ENCODE data around the gene CD3G. TPM values are rescaled to one million over a fixed set of nuclear protein-coding genes. Genes with fewer than 3 reads are reported as not detected.

CD3G gene
- total and polyA plus RNA-seq, 2 of the 8 experiments (the other 6 are each of a cell fraction or from before 2014, with no cell fraction given) = not detected

DNA sequence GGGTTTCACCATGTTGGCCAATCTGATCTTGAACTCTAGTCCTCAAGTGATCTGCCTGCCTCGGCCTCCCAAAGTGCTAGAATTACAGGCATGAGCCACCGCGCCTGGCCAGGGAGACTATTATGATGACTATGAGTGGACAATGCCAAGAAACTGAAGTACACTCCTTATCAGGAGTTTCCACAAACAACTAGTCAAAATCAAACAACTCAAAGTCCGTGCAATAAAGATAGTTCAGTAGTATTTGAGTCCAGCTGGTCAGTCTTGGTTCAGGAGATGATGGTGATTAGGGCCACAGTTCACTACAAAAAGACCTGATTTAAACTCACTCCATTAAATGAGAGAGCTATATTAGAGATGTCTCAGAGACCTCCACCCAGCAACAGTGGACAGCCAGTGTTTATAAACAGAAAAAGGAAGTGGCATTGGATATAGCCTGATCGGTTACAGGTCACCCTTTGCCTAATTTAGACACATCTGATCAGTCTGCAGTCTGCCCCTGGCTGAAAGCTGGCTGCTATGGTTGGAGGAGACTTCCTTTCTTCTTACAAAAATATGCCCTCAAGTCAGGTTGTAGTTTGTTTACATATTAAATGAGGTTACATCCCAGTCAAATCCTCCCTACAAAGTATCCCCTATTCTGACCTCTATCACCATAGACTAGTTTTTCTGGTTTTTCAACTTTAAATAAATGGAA lies 22.6 kb upstream of the CD3G start (continued):
- no peak for TF ChIP-seq E2F6 (IDR thresholded peaks at IDR 0.05)
- no peak for TF ChIP-seq KDM1A (IDR thresholded peaks at IDR 0.05; ENCODE audit: borderline replicate concordance, low read length)
- TF ChIP-seq TAF1 (IDR thresholded peaks at IDR 0.05; ENCODE audit: low read depth, low read length) = no peak
- TF ChIP-seq NRF1 (IDR thresholded peaks at IDR 0.05; ENCODE audit: low read depth, low read length) = no peak
- TF ChIP-seq RAD21 (IDR thresholded peaks at IDR 0.05 in 1 of 2, conservative IDR thresholded peaks at IDR 0.05 in 1 of 2; ENCODE audit: low read depth in 2 of 2, low read length in 2 of 2) = no peak
- no peak for TF ChIP-seq SP2 (IDR thresholded peaks at IDR 0.05; ENCODE audit: low read length)
- no peak for TF ChIP-seq JUN (IDR thresholded peaks at IDR 0.05; ENCODE audit: low read depth, low read length)
- no peak for TF ChIP-seq EGR1 (IDR thresholded peaks at IDR 0.05; ENCODE audit: borderline replicate concordance, low read depth, low read length)
